Hematopoietic multipotent progenitor cell treated with erythropoietin and hydrocortisone succinate and interleukin-3 and kit ligand, for 6 days (in vitro differentiated cells): ENCODE measurements around the gene MIER2.
"Not testable (repeated sequence)": the region's sequence is repeated elsewhere in the genome, so short reads cannot be mapped to it uniquely, and the experiment has no call there.

Experiments
- DNase-seq: peaks from one replicate; pipeline ENCODE4 v3.0.0-alpha.2; 2015

The MIER2 gene

DNA sequence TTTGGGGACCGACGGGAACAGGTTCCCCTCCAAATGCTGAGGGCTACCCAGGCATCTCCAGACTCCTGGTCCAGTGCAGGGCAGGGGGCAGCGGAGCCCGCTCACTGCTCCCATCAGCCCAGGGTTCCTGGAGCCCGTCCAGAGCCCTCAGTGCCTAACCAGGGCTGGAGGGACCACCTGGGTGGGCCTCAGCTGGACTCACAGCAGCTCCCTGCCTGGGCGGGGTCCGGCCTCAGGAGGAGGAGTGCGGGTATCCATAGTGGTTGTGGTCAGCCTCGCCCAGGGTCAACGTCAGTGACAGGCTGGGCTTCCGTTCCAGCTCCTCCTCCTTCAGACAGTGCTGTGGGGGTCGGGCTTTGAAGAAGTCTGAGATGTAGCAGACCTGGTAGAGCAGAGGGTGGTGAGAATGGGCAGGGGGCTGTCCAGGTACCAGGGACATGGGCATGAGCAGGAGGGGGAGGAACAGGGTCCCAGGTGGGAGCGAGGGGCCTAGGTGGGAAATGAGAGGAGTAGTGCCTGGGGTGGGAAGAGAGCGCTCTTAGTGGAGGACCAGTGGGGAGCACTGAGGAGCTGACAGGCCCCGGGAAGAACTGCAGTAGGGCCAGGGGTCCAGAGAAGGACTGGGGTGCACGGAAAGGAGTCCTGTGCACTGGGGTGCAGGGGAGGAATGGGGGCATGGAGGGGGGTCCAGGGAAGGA, 63.3 kb downstream of the MIER2 start:
- DNase-seq, result no peak

DNA sequence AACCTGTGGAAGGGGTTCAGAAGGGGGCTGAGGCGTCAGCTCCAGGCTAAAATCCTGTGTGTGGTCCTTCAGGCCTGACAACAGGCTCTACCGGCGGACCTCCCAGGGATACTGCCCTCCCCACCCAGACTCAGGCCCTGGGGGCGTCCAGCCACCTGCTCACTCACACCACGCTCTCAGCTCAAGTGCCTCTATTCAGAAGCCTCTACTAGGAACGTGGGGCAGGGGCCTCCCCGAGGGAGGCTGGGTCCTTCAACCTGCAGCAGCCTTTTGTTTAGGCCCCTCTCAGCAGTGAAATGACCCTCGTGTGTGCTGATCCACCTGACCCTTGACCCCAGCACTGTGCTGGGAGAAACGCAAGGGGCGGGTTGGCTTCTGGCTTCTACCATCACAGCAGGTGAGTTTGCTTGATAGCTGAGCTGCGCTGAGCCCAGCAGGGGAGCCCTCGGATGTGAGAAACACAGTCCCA, 64.0 kb downstream of the MIER2 start:
- no peak for DNase-seq

DNA sequence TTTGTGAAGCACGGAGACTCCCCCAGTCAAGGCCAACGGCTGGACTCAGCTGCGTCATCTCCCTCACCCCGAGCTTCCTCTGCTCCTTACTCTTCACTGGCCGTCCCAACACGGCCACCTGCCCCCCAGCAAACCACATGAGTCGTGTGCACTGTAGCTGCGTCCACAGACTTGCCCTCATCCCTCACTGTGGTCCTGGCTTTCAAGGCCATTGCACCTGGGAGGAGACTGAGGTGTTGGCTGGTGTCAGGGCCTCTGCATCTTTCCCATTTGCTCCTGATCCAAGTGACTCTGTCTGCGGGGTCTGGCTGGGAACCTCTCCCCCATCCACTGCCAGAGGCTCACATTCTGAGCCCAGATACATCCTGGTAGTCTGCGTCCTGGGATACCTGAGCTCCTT, 64.9 kb downstream of the MIER2 start:
- DNase-seq, result no peak

DNA sequence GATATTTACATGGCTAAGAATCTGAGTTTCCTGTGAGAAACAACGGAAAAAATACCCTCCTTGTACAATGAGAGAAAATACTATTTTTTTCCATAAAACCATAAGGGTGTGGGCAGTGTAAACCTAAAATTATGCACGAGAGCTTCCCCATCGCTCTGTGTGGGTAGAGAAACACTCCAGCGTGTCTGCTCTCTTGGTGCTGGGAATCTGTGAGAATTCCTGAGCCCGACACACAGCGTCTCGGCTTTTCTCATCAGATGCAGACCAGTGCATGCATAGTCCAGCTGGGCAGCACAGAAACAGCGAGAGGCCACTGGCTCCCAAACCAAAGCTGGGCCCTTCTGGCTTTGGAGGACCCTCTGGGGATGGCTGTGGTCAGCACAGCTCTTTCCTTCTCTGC, 65.4 kb downstream of the MIER2 start:
- no peak for DNase-seq

DNA sequence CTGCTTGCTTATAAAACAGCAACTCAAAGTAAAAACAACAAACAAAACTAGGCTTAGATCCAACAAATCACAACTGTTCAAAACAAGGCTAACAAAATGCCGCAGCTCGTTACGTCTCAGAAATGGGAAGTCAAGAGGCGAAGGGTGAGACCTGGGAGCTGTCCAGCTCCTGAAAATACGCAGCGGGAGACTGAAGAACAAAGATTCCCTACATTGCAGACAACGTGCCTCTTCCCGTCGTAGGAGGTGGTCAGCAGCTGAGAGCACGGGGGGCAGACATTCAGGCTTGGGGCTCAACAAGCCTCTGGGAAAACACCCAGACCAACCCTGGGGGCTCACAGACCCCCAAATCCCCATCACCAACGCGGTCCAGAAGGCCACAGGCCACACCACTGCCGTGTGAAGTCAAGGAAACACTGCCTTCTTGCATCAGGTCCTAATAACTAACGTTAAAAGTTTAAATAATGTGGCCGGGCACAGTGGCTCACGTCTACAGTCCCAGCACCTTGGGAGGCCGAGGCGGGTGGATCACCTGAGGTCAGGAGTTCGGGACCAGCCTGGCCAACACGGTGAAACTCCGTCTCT, 66.9 kb downstream of the MIER2 start:
- peak; percentile 58 for DNase-seq

DNA sequence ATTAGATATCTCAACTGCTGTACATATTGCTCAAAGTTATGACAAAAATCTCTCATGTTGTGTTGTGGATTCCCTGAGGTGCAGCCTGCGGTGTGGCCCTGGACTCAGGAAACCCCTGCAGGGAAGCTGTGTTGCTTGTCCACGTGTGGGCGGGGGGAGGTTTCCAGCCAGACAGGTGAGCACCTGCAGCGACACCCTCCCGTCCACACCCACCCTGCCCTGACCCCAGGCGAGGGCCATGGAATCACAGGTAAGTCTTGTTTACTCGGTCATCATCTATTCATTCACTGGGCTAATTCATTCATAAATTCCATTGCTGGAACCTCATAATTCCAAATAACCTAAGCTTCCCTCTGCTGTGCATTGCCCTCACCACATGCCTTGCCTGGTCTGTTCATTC, 67.5 kb downstream of the MIER2 start:
- DNase-seq, result no peak

DNA sequence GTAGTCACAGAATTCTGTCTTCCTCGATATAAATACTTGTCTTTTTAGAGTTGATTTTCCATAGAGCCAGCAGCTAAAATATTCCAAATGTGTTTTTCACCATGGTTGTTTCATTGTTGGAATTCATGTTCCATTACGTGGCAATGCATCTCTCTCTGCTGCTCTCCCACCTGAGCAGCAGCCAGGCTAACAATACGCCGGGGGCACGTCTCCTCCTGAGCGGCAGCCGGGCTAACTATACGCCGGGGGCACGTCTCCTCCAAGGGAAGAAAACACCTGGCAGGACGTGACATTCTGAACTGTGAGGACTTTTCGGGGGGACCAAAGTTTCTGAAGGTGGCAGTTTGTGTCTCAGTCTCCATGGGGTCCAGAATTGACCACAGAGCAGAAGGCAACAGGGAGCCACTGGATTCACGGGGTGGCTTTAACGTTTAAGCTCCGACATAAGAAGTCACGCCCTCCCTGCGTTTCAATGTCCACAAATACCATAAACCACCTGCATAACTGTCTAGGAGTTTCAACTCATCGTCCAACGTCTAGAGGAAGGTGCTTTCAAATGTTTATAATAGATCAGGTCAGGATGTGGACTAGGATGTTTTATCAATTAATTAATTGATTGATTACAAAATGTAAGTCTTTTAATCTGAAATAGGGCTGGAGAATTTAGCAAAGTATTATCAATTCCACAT, 68.5 kb downstream of the MIER2 start:
- no peak for DNase-seq

DNA sequence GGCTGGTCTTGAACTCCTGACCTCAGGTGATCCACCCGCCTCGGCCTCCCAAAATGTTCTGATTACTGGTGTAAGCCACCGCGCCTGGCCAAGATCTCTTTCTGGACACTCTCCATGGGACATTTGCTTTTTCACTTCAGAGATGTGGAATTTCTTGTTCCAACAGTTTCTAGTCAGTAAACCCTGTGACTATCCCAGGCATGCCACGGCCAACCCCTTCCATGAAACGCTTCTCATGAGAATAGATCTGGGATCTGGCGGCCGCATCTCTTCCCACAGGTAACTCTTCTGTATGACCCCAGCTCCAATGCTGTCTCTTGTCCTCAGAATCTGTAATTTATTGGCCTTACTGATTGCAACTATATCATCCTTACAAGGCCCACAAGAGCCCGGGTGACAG, 69.6 kb downstream of the MIER2 start:
- DNase-seq, result no peak

DNA sequence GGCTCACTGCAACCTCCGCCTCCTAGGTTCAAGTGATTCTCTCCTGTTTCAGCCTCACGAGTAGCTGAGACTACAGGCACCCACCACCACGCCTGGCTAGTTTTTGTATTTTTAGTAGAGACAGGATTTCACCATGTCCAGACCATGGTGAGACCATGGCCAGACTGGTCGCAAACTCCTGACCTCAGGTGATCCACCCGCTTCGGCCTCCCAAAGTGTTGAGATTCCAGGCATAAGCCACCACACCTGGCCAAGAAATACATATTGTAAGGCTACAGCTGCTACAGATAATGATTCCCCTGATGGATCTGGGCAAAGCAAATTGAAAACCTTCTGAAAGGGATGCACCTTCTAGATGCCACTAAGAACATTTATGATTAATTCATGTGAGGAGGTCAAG, 71.2 kb downstream of the MIER2 start:
- no peak for DNase-seq

DNA sequence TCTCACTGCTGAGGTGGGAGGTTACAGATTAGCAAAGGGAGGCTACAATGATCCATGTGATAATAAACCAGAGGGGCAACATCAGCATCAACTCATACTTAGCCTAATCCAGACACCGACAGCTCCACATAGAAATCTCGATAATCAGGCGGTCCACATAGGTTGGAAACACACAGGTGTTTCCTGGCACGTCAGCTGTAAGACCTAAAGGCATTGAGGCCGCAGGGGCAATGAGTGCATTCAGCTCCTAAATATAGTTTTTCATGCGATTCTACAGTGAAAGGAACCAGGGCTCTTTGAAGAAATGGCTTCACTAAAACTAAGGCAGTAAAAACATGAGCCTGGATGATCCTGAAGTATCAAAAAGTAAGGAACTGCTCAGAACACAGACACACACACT, 72.7 kb downstream of the MIER2 start:
- no peak for DNase-seq

DNA sequence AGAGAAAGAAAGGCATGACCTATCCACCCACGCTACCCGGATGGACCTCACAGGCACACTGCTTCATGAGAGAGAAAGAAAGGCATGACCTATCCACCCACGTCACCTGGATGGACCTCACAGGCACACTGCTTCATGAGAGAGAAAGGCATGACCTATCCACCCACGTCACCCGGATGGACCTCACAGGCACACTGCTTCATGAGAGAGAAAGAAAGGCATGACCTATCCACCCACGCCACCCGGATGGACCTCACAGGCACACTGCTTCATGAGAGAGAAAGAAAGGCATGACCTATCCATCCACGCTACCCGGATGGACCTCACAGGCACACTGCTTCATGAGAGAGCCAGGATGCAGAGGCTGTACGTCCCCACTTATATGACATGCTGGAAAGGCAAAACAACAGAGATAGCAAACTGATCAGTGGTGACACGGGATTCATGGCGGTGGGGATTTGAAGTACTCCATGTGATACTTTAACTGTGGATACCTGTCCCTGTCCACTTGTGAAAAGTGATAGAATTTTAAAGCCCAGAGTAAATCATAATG, 73.8 kb downstream of the MIER2 start:
- DNase-seq, result not testable (repeated sequence)

DNA sequence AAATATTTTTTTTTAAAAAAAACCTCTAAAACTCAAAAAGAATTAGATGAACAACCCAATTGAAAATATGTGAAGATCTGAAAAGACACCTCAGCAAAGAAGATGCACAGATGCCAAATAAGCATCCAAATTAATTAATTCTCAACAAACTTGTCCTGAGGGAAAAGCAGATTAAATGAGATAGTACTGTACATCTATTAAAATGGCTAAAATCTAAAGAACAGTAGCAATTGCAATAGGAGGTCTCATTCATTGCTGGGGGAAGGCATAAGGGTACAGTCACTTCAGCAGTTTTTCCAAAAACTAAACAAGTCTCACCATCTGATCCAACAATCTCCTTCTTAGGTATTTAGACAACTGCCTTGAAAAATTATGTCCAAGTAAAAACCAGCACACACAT, 75.4 kb downstream of the MIER2 start:
- no peak for DNase-seq

DNA sequence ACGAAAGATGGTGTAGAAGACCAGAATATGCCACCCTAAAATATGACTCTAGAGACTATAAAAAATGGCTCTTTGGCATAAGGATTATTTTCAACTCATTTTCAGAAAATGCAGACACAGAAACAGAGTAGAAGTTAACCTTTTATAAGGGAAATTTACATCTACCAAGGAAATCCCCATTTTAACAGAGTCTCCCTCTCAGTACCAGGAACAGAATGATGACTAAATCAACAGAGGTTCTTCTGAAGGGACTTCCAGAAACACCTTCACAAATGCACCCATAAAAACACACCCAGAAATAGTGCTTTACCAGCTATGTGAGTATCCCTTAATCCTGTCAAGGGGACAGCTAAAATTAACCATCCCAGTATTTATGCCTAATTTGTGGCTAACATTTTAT, 82.5 kb downstream of the MIER2 start:
- DNase-seq, result no peak

DNA sequence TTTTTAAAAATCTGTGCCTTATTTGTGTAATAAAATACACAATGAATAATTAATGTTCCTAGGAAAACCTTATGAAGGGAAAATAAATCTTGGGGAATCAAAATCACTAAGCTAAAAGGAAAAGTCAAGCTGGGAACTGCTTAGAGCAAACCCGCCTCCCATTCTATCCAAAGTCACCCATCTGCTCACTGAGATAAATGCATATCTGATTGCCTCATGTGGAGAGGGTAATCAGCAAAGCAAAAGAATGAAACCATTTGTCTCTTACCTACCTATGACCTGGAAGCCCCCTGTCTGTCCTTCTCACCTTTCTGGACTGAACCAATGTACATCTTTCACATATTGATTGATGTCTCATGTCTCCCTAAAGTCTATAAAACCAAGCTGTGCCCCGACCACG, 87.8 kb downstream of the MIER2 start:
- DNase-seq, result not testable (repeated sequence)
